DND-41 (cell line): ENCODE measurements around the gene CERS6.

Experiments
- CTCF ChIP-seq: IDR thresholded peaks from 2 replicates; pipeline ENCODE4 v1.5.1; 2012; ENCODE audit warnings: borderline replicate concordance, low read length, moderate library complexity, mild to moderate bottlenecking; ENCODE audit not compliant: poor library complexity, severe bottlenecking; ENCODE audit errors: extremely low read depth
- EZH2 ChIP-seq: IDR thresholded peaks from 3 replicates; pipeline ENCODE4 v1.6.1; 2012; ENCODE audit warnings: borderline replicate concordance, low read depth, mild to moderate bottlenecking, moderate library complexity, low read length, inconsistent platforms; ENCODE audit not compliant: severe bottlenecking

GRCh38 chr2:168712053-168712452 lies 256.0 kb downstream of the CERS6 start:
- peak; percentile 12 for TF ChIP-seq CTCF
- TF ChIP-seq EZH2, result no peak
